HepG2 (cell line): Measurements from ENCODE around the gene IL1RL2. TPM values are rescaled to one million over a fixed set of nuclear protein-coding genes. Genes with fewer than 3 reads are reported as not detected.

Experiments
- ATAD3A ChIP-seq: sonication (generic); formaldehyde crosslinking; IDR thresholded peaks from 2 replicates; pipeline ENCODE4 v1.4.0; 2020; ENCODE audit warnings: missing genetic modification reagents
- DNMT3B ChIP-seq: conservative IDR thresholded peaks from 2 replicates; pipeline ENCODE4 v1.6.1; 2016; ENCODE audit warnings: missing biosample characterization, control low read depth
- FOXA1 ChIP-seq, 2 experiments: fragments of 450-650 bp in 1 of 2; sonication (generic) in 1 of 2; formaldehyde crosslinking in 1 of 2; IDR thresholded peaks; 2 replicates each; pipeline versions ENCODE4 v1.4.0 to v1.6.1; 2016 to 2020; ENCODE audit warnings: missing genetic modification reagents in 1 of 2
- HNRNPUL1 ChIP-seq: fragments of 200-400 bp; formaldehyde crosslinking; IDR thresholded peaks from 2 replicates; pipeline ENCODE4 v1.6.1; 2017; ENCODE audit warnings: low read depth, mild to moderate bottlenecking, low read length, moderate library complexity
- MBNL3 ChIP-seq: fragments of 250-450 bp; sonication (Bioruptor Pico); conservative IDR thresholded peaks from 2 replicates; pipeline ENCODE4 v1.8.0; 2022; ENCODE audit warnings: mild to moderate bottlenecking, inconsistent platforms
- NPAS2 ChIP-seq: sonication (generic); formaldehyde crosslinking; IDR thresholded peaks from 2 replicates; pipeline ENCODE4 v1.8.0; 2022; ENCODE audit warnings: mild to moderate bottlenecking, missing genetic modification reagents, borderline replicate concordance
- SIN3B ChIP-seq: fragments of 150-350 bp; IDR thresholded peaks from 2 replicates; pipeline ENCODE4 v1.6.1; 2014; ENCODE audit warnings: low read length
- SNAI1 ChIP-seq: sonication (generic); formaldehyde crosslinking; IDR thresholded peaks from 2 replicates; pipeline ENCODE4 v1.5.0; 2020; ENCODE audit warnings: mild to moderate bottlenecking, missing genetic modification reagents, borderline replicate concordance
- TAF15 ChIP-seq: fragments of 200-400 bp; formaldehyde crosslinking; IDR thresholded peaks from one replicate; pipeline ENCODE4 v1.6.1; 2018; ENCODE audit warnings: mild to moderate bottlenecking, low read depth, low read length; ENCODE audit not compliant: poor library complexity, severe bottlenecking
- TBX3 ChIP-seq: fragments of 450-650 bp; IDR thresholded peaks from 2 replicates; pipeline ENCODE4 v1.6.1; 2017; ENCODE audit warnings: antibody characterized with exemption, mild to moderate bottlenecking, inconsistent platforms, borderline replicate concordance
- YEATS4 ChIP-seq: sonication (generic); formaldehyde crosslinking; IDR thresholded peaks from 2 replicates; pipeline ENCODE4 v1.4.0; 2020; ENCODE audit warnings: missing genetic modification reagents, borderline replicate concordance
- ZFP36L2 ChIP-seq: sonication (generic); formaldehyde crosslinking; IDR thresholded peaks from 2 replicates; pipeline ENCODE4 v1.4.0; 2020; ENCODE audit warnings: missing genetic modification reagents
- ZNF343 ChIP-seq: sonication (generic); formaldehyde crosslinking; IDR thresholded peaks from 2 replicates; pipeline ENCODE4 v1.4.0; 2020; ENCODE audit warnings: mild to moderate bottlenecking, missing genetic modification reagents
- ZNF484 ChIP-seq: sonication (generic); formaldehyde crosslinking; IDR thresholded peaks from 2 replicates; pipeline ENCODE4 v1.5.1; 2020; ENCODE audit warnings: mild to moderate bottlenecking, low read depth, missing genetic modification reagents, borderline replicate concordance
- ZNF563 ChIP-seq: sonication (generic); formaldehyde crosslinking; IDR thresholded peaks from 2 replicates; pipeline ENCODE4 v1.8.0; 2022; ENCODE audit warnings: mild to moderate bottlenecking, moderate library complexity, missing genetic modification reagents
- ZNF788 ChIP-seq: sonication (generic); formaldehyde crosslinking; IDR thresholded peaks from 2 replicates; pipeline ENCODE4 v1.5.0; 2020; ENCODE audit warnings: mild to moderate bottlenecking, missing genetic modification reagents, borderline replicate concordance
- ZNF83 ChIP-seq: sonication (generic); formaldehyde crosslinking; IDR thresholded peaks from 2 replicates; pipeline ENCODE4 v1.4.0; 2020; ENCODE audit warnings: missing genetic modification reagents, mild to moderate bottlenecking, borderline replicate concordance
- ZNF878 ChIP-seq: sonication (generic); formaldehyde crosslinking; IDR thresholded peaks from 2 replicates; pipeline ENCODE4 v1.8.1; 2023; ENCODE audit warnings: mild to moderate bottlenecking, missing genetic modification reagents, moderate library complexity
- ZSCAN22 ChIP-seq: sonication (generic); formaldehyde crosslinking; IDR thresholded peaks from 2 replicates; pipeline ENCODE4 v1.4.0; 2020; ENCODE audit warnings: mild to moderate bottlenecking, missing genetic modification reagents
- ZSCAN31 ChIP-seq: sonication (generic); formaldehyde crosslinking; IDR thresholded peaks from 2 replicates; pipeline ENCODE4 v1.5.0; 2020; ENCODE audit warnings: low read depth, mild to moderate bottlenecking, missing genetic modification reagents
- polyA plus RNA-seq, 8 experiments: library from polyadenylated mRNA; depleted of rRNA in 3 of 8; stranded (reverse) in 7 of 8; unstranded in 1 of 8; fragments of >200 nt; fragmentation: Illumina TruSeq in 4 of 8; extraction: Trizol in 4 of 8; gene quantifications; 2 replicates each; pipeline versions ENCODE4 v1.2.1 to v1.2.3, GENCODE V29; 2011 to 2016; ENCODE audit warnings: low read depth in 4 of 8, missing spikeins in 1 of 8, mixed read lengths in 1 of 8; ENCODE audit not compliant: insufficient read depth in 1 of 8
- total RNA-seq, 5 experiments: library from RNA; depleted of rRNA; stranded (reverse); fragments of >200 nt; fragmentation: Illumina TruSeq; extraction: Trizol; gene quantifications; 2 replicates each; pipeline ENCODE4 v1.2.3, GENCODE V29; 2016; ENCODE audit warnings: low read depth in 1 of 5
- TF ChIP-seq, protein P1 (sequence below): sonication (generic); formaldehyde crosslinking; IDR thresholded peaks from 2 replicates; pipeline ENCODE4 v1.5.1; 2020; ENCODE audit warnings: mild to moderate bottlenecking, missing genetic modification reagents, moderate library complexity
- TF ChIP-seq, protein P2 (sequence below): sonication (generic); formaldehyde crosslinking; IDR thresholded peaks from 2 replicates; pipeline ENCODE4 v1.5.1; 2020; ENCODE audit warnings: mild to moderate bottlenecking, missing genetic modification reagents, moderate library complexity

The IL1RL2 gene
- total and polyA plus RNA-seq, 2 of the 13 experiments (the other 11 are each of a cell fraction or from before 2014, with no cell fraction given): 0.03 TPM; not detected in 1

DNA sequence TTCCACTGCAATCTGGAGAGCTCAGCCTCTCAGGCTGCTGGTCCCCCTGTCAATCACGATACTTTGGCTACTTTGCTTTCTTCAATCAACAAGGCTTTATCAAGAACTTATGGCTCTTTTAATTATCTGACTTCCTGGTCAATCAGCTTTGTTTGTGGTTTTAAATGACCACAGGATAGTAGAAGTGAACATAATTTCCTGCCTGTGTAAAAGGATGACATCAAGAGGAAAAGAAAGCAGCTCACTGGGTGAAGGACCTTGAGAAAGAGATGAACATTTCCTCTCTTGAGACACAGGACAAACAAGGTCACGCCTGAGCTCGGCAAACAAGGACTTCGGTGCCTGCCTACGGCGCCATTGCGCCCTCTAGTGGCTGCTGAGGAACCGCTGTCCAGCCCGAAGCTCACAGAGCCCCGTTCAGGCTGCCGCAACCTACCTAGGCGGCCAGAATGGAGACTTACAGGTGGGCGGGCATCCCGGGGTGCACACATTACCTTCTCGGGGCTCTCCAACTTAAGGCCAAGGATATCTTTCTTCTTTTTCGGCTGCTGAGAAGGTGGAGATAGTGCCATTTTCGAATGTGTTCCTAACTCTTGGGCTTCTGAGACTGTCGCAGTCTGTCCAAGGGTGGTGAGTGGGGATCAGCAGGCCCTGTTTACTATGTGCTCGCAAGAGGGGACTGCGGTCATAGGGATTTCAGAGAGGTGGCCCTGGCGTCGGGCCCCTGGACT is 54.0 kb downstream of the IL1RL2 start (continued):
- no peak for TF ChIP-seq ZNF83 (CRISPR knock-in tag)
- no peak for TF ChIP-seq ATAD3A (CRISPR knock-in tag)
- TF ChIP-seq ZNF484: no peak
- TF ChIP-seq ZSCAN22 (CRISPR knock-in tag): no peak
- TF ChIP-seq YEATS4 (CRISPR knock-in tag): peak; percentile 75; the same call in 1 of the 2 replicates
- TF ChIP-seq ZNF343 (CRISPR knock-in tag): no peak
- TF ChIP-seq, protein P1, sequence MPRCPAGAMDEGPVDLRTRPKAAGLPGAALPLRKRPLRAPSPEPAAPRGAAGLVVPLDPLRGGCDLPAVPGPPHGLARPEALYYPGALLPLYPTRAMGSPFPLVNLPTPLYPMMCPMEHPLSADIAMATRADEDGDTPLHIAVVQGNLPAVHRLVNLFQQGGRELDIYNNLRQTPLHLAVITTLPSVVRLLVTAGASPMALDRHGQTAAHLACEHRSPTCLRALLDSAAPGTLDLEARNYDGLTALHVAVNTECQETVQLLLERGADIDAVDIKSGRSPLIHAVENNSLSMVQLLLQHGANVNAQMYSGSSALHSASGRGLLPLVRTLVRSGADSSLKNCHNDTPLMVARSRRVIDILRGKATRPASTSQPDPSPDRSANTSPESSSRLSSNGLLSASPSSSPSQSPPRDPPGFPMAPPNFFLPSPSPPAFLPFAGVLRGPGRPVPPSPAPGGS: peak; percentile 63; the same call in 1 of the 2 replicates
- TF ChIP-seq TAF15: no peak
- TF ChIP-seq ZNF788 (CRISPR knock-in tag): peak; percentile 90; the same call in 1 of the 2 replicates
- no peak for TF ChIP-seq NPAS2 (CRISPR knock-in tag)
- TF ChIP-seq SNAI1 (CRISPR knock-in tag): no peak
- peak; percentile 78 for TF ChIP-seq ZSCAN31 (CRISPR knock-in tag)
- TF ChIP-seq ZNF878 (CRISPR knock-in tag): 0 out of 2 replicates have a peak, but pooled peaks have one; percentile 54
- no peak for TF ChIP-seq MBNL3 (CRISPR knock-in tag)
- TF ChIP-seq FOXA1 (IDR thresholded peaks at IDR 0.05): no peak
- TF ChIP-seq FOXA1 (CRISPR knock-in tag; IDR thresholded peaks at IDR 0.05): peak; percentile 96
- TF ChIP-seq SIN3B: 0 out of 2 replicates have a peak, but pooled peaks have one; percentile 45
- no peak for TF ChIP-seq ZFP36L2 (CRISPR knock-in tag)
- TF ChIP-seq, protein P2, sequence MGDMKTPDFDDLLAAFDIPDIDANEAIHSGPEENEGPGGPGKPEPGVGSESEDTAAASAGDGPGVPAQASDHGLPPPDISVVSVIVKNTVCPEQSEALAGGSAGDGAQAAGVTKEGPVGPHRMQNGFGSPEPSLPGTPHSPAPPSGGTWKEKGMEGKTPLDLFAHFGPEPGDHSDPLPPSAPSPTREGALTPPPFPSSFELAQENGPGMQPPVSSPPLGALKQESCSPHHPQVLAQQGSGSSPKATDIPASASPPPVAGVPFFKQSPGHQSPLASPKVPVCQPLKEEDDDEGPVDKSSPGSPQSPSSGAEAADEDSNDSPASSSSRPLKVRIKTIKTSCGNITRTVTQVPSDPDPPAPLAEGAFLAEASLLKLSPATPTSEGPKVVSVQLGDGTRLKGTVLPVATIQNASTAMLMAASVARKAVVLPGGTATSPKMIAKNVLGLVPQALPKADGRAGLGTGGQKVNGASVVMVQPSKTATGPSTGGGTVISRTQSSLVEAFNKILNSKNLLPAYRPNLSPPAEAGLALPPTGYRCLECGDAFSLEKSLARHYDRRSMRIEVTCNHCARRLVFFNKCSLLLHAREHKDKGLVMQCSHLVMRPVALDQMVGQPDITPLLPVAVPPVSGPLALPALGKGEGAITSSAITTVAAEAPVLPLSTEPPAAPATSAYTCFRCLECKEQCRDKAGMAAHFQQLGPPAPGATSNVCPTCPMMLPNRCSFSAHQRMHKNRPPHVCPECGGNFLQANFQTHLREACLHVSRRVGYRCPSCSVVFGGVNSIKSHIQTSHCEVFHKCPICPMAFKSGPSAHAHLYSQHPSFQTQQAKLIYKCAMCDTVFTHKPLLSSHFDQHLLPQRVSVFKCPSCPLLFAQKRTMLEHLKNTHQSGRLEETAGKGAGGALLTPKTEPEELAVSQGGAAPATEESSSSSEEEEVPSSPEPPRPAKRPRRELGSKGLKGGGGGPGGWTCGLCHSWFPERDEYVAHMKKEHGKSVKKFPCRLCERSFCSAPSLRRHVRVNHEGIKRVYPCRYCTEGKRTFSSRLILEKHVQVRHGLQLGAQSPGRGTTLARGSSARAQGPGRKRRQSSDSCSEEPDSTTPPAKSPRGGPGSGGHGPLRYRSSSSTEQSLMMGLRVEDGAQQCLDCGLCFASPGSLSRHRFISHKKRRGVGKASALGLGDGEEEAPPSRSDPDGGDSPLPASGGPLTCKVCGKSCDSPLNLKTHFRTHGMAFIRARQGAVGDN (CRISPR knock-in tag): peak; percentile 93
- 0 out of 2 replicates have a peak, but pooled peaks have one; percentile 20 for TF ChIP-seq TBX3
- TF ChIP-seq HNRNPUL1: no peak
- no peak; the same call in 1 of the 2 replicates for TF ChIP-seq ZNF563 (CRISPR knock-in tag)
- TF ChIP-seq DNMT3B (CRISPR knock-in tag): peak; percentile 90
